Thyroid gland (tissue), 4 donors: Measurements from ENCODE around the gene FBXL2. TPM values are rescaled to one million over a fixed set of nuclear protein-coding genes. Genes with fewer than 3 reads are reported as not detected.
"Not testable (repeated sequence)": the region's sequence is repeated elsewhere in the genome, so short reads cannot be mapped to it uniquely, and the experiment has no call there.

Source experiments
- DNase-seq, 2 donors: peaks; one replicate each; pipeline ENCODE4 v3.0.0-alpha.2; 2019
- H3K27ac ChIP-seq, 3 donors: fragments of 200-600 bp; sonication (generic); 1 replicate in 2 of 3; 2 replicates in 1 of 3; pipeline ENCODE4 v1.5.1; 2016 to 2019; ENCODE audit warnings: mild to moderate bottlenecking in 1 of 3, moderate library complexity in 1 of 3
- H3K27me3 ChIP-seq: fragments of 200-600 bp; sonication (generic); one replicate; pipeline ENCODE4 v1.5.1; 2019
- H3K36me3 ChIP-seq, 2 donors: fragments of 200-600 bp; sonication (generic); one replicate each; pipeline ENCODE4 v1.5.1; 2016 to 2019
- H3K4me1 ChIP-seq, 2 donors: fragments of 200-600 bp; sonication (generic); one replicate each; pipeline ENCODE4 v1.5.1; 2017 to 2019
- H3K4me3 ChIP-seq, 3 donors: fragments of 200-600 bp; sonication (generic); replicated peaks in 1 of 3; 1 replicate in 2 of 3; 2 replicates in 1 of 3; pipeline ENCODE4 v1.5.1; 2016; ENCODE audit warnings: mild to moderate bottlenecking in 1 of 3
- H3K9me3 ChIP-seq: fragments of 200-600 bp; sonication (generic); one replicate; pipeline ENCODE4 v1.5.1; 2017
- CTCF ChIP-seq, 6 experiments: fragments of 200-600 bp in 3 of 6; fragments of 450-650 bp in 3 of 6; sonication (generic) in 3 of 6; IDR thresholded peaks; one replicate each; pipeline ENCODE4 v1.5.1; 2016 to 2019; ENCODE audit warnings: antibody characterized with exemption in 6 of 6, mild to moderate bottlenecking in 2 of 6, inconsistent platforms in 1 of 6, moderate library complexity in 1 of 6
- POLR2A ChIP-seq, 2 donors: fragments of 450-650 bp; IDR thresholded peaks; one replicate each; pipeline ENCODE4 v1.6.1; 2017; ENCODE audit warnings: antibody characterized with exemption in 2 of 2, mild to moderate bottlenecking in 2 of 2, moderate library complexity in 1 of 2
- WGBS, 2 donors: methylation state at CpG; one replicate each; pipeline ENCODE4 v1.1.5; 2017; 5-methylcytosine and 5-hydroxymethylcytosine counted together
- intact Hi-C: fragments of 100-400 bp; cut with DNase I; formaldehyde crosslinking; loops from one replicate; pipeline ENCODE4 v1.15.1; 2023
- total RNA-seq, 4 donors: library from RNA; depleted of rRNA; stranded (reverse); fragments of >200 nt; gene quantifications; one replicate each; pipeline ENCODE4 v1.2.3, GENCODE V29; 2016

The FBXL2 gene
- total RNA-seq, 4 donors from 2014 or later = 19.3 to 51.2 (median 27.0) TPM

- TF ChIP-seq POLR2A (IDR thresholded peaks at IDR 0.05) = no peak
- TF ChIP-seq CTCF (IDR thresholded peaks at IDR 0.05) = no peak
- 95 to 96% methylated on average over 1 of the region's 1 CpG for WGBS, 2 donors
- Histone ChIP-seq H3K27me3 (no peaks in the 10 kb centered on the region), H3K4me3 (no peak overlapping the region), H3K9me3 (no peaks in the 10 kb centered on the region), H3K27ac (no peak overlapping the region), H3K4me1 (no peaks in the 10 kb centered on the region), H3K36me3 (no peaks in the 10 kb centered on the region)
- no peak for DNase-seq
- intact Hi-C loops = no loop called here
These were observed 45.2 kb downstream of the FBXL2 start for GRCh38 chr3:33322412-33322811.

- TF ChIP-seq POLR2A (IDR thresholded peaks at IDR 0.05) (no peak), CTCF (IDR thresholded peaks at IDR 0.05) (no peak)
- Histone ChIP-seq H3K4me1 (no peaks in the 10 kb centered on the region), H3K27me3 (no peaks in the 10 kb centered on the region), H3K36me3 (no peaks in the 10 kb centered on the region), H3K27ac (no peak overlapping the region), H3K4me3 (no peak overlapping the region), H3K9me3 (no peaks in the 10 kb centered on the region)
- intact Hi-C loops = no loop called here
- 91 to 93% methylated on average over 2 of the region's 2 CpGs for WGBS, 2 donors
- no peak for DNase-seq
These were observed 54.2 kb downstream of the FBXL2 start for GRCh38 chr3:33331414-33331813.

GRCh38 chr3:33334364-33334763, 57.1 kb downstream of the FBXL2 start:
- no peaks in the 10 kb centered on the region for H3K36me3 ChIP-seq
- H3K4me3 ChIP-seq = no peak overlapping the region
- no peak overlapping the region for H3K27ac ChIP-seq
- no peaks in the 10 kb centered on the region for H3K27me3 ChIP-seq
- 97 to 98% methylated on average over 2 of the region's 2 CpGs for WGBS, 2 donors
- intact Hi-C loops = no loop called here
- no peak for DNase-seq
- TF ChIP-seq CTCF (IDR thresholded peaks at IDR 0.05) (no peak), POLR2A (IDR thresholded peaks at IDR 0.05) (no peak)
- no peaks in the 10 kb centered on the region for H3K4me1 ChIP-seq
- H3K9me3 ChIP-seq = no peaks in the 10 kb centered on the region

GRCh38 chr3:33338936-33339465, 61.8 kb downstream of the FBXL2 start:
- H3K4me1 ChIP-seq, H3K27me3 ChIP-seq, H3K9me3 ChIP-seq, intact Hi-C loops, H3K4me3 ChIP-seq, H3K36me3 ChIP-seq, DNase-seq, H3K27ac ChIP-seq: not testable (repeated sequence)

- TF ChIP-seq CTCF (IDR thresholded peaks at IDR 0.05) = no peak
- no peak for TF ChIP-seq POLR2A (IDR thresholded peaks at IDR 0.05)
- intact Hi-C loops = no loop called here
- no peak for DNase-seq
These were observed 62.5 kb downstream of the FBXL2 start for GRCh38 chr3:33339758-33340157.

GRCh38 chr3:33355611-33356010, 78.4 kb downstream of the FBXL2 start:
- Histone ChIP-seq H3K9me3 (no peaks in the 10 kb centered on the region), H3K36me3 (no peaks in the 10 kb centered on the region), H3K27ac (no peak overlapping the region), H3K27me3 (no peaks in the 10 kb centered on the region), H3K4me1 (peaks cover 0 to 4% of the 10 kb centered on the region in 2 donors), H3K4me3 (no peak overlapping the region)
- no peak for TF ChIP-seq CTCF (IDR thresholded peaks at IDR 0.05)
- TF ChIP-seq POLR2A (IDR thresholded peaks at IDR 0.05) = no peak
- intact Hi-C loops = no loop called here
- WGBS, 2 donors = 68 to 85% methylated on average over 5 of the region's 5 CpGs
- DNase-seq = no peak

More at GRCh38 chr3:33339758-33340157, 62.5 kb downstream of the FBXL2 start:
- Histone ChIP-seq H3K4me1 (no peaks in the 10 kb centered on the region), H3K27ac (no peak overlapping the region), H3K9me3 (no peaks in the 10 kb centered on the region), H3K36me3 (no peaks in the 10 kb centered on the region), H3K4me3 (no peak overlapping the region), H3K27me3 (no peaks in the 10 kb centered on the region)
